GM23338 (cell line): ENCODE measurements around the gene MOSMO. TPM values are rescaled to one million over a fixed set of nuclear protein-coding genes. Genes with fewer than 3 reads are reported as not detected.

Source experiments
- ATAC-seq: fragments of 200-7000 bp; cut with Tn5 transposase; 3 replicates; pipeline ENCODE4 v1.9.1; 2020
- DNase-seq: peaks from one replicate; pipeline ENCODE4 v3.0.0-alpha.2; 2015; ENCODE audit warnings: low spot score
- H2AFZ ChIP-seq: fragments of 200-600 bp; sonication (generic); 2 replicates; pipeline ENCODE4 v1.8.0; 2016; ENCODE audit warnings: antibody characterized with exemption, mild to moderate bottlenecking, moderate library complexity
- H3F3A ChIP-seq: fragments of 200-600 bp; sonication (generic); replicated peaks from 2 replicates; pipeline ENCODE4 v1.8.0; 2017; ENCODE audit warnings: antibody characterized with exemption, mixed run types, low read depth
- H3K27ac ChIP-seq: fragments of 200-600 bp; sonication (generic); 2 replicates; pipeline ENCODE4 v1.6.1; 2016; ENCODE audit warnings: low read depth
- H3K27me3 ChIP-seq: fragments of 200-600 bp; sonication (generic); 2 replicates; pipeline ENCODE4 v1.8.0; 2016; ENCODE audit warnings: mild to moderate bottlenecking, mixed run types, moderate library complexity; ENCODE audit not compliant: insufficient read depth
- H3K36me3 ChIP-seq: fragments of 200-600 bp; sonication (generic); 2 replicates; pipeline ENCODE4 v1.8.0; 2016; ENCODE audit warnings: mild to moderate bottlenecking; ENCODE audit not compliant: insufficient read depth
- H3K4me1 ChIP-seq: fragments of 200-600 bp; sonication (generic); 2 replicates; pipeline ENCODE4 v1.8.0; 2016; ENCODE audit warnings: mild to moderate bottlenecking, moderate library complexity; ENCODE audit not compliant: insufficient read depth
- H3K4me2 ChIP-seq: fragments of 200-600 bp; sonication (generic); 2 replicates; pipeline ENCODE4 v1.7.1; 2017; ENCODE audit warnings: mixed run types
- H3K4me3 ChIP-seq: fragments of 200-600 bp; sonication (generic); 2 replicates; pipeline ENCODE4 v1.6.1; 2016; ENCODE audit warnings: mixed run types
- H3K79me2 ChIP-seq: fragments of 200-600 bp; sonication (generic); replicated peaks from 2 replicates; pipeline ENCODE4 v1.8.0; 2017; ENCODE audit warnings: mild to moderate bottlenecking; ENCODE audit not compliant: insufficient read depth
- H3K9me2 ChIP-seq: fragments of 200-600 bp; sonication (generic); 2 replicates; pipeline ENCODE4 v1.8.0; 2017; ENCODE audit not compliant: insufficient read depth
- H4K20me1 ChIP-seq: fragments of 200-600 bp; sonication (generic); replicated peaks from 2 replicates; pipeline ENCODE4 v1.8.0; 2017; ENCODE audit warnings: mild to moderate bottlenecking; ENCODE audit not compliant: insufficient read depth
- H3K27ac Mint-ChIP-seq: 2 replicates; pipeline ENCODE4 v1.8.0; 2020; ENCODE audit warnings: inconsistent platforms, mild to moderate bottlenecking, moderate library complexity, mixed read lengths
- H3K27me3 Mint-ChIP-seq: 3 replicates; pipeline ENCODE4 v1.8.0; 2022; ENCODE audit warnings: low read depth, mild to moderate bottlenecking, moderate library complexity, mixed read lengths, inconsistent platforms; ENCODE audit not compliant: insufficient read depth, poor library complexity
- H3K36me3 Mint-ChIP-seq: 3 replicates; pipeline ENCODE4 v1.8.0; 2021; ENCODE audit warnings: low read depth, mild to moderate bottlenecking, inconsistent platforms, moderate library complexity, mixed read lengths
- H3K4me1 Mint-ChIP-seq: 3 replicates; pipeline ENCODE4 v1.8.0; 2020; ENCODE audit warnings: mild to moderate bottlenecking, inconsistent platforms, mixed read lengths
- H3K4me3 Mint-ChIP-seq: 3 replicates; pipeline ENCODE4 v1.8.0; 2021; ENCODE audit warnings: moderate library complexity, mild to moderate bottlenecking, inconsistent platforms, mixed read lengths
- H3K9me3 Mint-ChIP-seq: 3 replicates; pipeline ENCODE4 v1.8.0; 2020; ENCODE audit warnings: moderate library complexity, mild to moderate bottlenecking, inconsistent platforms, mixed read lengths
- JUNB ChIP-seq: IDR thresholded peaks from one replicate; pipeline ENCODE4 v1.6.1; 2016; ENCODE audit warnings: antibody characterized with exemption; ENCODE audit not compliant: unreplicated experiment
- STAT1 ChIP-seq: IDR thresholded peaks from one replicate; pipeline ENCODE4 v1.6.1; 2016; ENCODE audit warnings: antibody characterized with exemption; ENCODE audit not compliant: unreplicated experiment
- ZNF114 ChIP-seq: fragments of 250-450 bp; sonication (Bioruptor Pico); IDR thresholded peaks from 2 replicates; pipeline ENCODE4 v1.5.0; 2020; ENCODE audit warnings: mild to moderate bottlenecking, moderate library complexity
- ZNF331 ChIP-seq: fragments of 250-450 bp; sonication (Bioruptor Pico); IDR thresholded peaks from 2 replicates; pipeline ENCODE4 v1.5.0; 2020; ENCODE audit warnings: low read depth, mild to moderate bottlenecking, moderate library complexity
- polyA plus RNA-seq: library from polyadenylated mRNA; unstranded; fragments of >200 nt; fragmentation: Nextera tagmentation; extraction: Ambion mirVana; gene quantifications from 2 replicates; pipeline ENCODE4 v1.2.1, GENCODE V29; 2016
- total RNA-seq: library from RNA; depleted of rRNA; stranded (reverse); fragments of >200 nt; shearing (Covaris generic); gene quantifications from 2 replicates; pipeline ENCODE4 v1.2.3, GENCODE V29; 2014
- TF ChIP-seq, protein P1 (sequence below): IDR thresholded peaks from 2 replicates; pipeline ENCODE4 v1.6.1; 2016; ENCODE audit warnings: antibody characterized with exemption
- TF ChIP-seq, protein P2 (sequence below), 2 experiments: fragments of 200-600 bp in 1 of 2; sonication (generic) in 1 of 2; conservative IDR thresholded peaks; 2 replicates each; pipeline versions ENCODE4 v1.5.1 to v1.6.1; 2016 to 2017; ENCODE audit warnings: antibody characterized with exemption in 2 of 2, low read depth in 2 of 2, mild to moderate bottlenecking in 2 of 2, moderate library complexity in 1 of 2
- TF ChIP-seq, protein P3 (sequence below): fragments of 250-450 bp; sonication (Bioruptor Pico); IDR thresholded peaks from 2 replicates; pipeline ENCODE4 v1.5.0; 2020; ENCODE audit warnings: mild to moderate bottlenecking, moderate library complexity

The MOSMO gene
- total and polyA plus RNA-seq, 2 experiments from 2014 or later, result 8.7 to 19.2 TPM

DNA sequence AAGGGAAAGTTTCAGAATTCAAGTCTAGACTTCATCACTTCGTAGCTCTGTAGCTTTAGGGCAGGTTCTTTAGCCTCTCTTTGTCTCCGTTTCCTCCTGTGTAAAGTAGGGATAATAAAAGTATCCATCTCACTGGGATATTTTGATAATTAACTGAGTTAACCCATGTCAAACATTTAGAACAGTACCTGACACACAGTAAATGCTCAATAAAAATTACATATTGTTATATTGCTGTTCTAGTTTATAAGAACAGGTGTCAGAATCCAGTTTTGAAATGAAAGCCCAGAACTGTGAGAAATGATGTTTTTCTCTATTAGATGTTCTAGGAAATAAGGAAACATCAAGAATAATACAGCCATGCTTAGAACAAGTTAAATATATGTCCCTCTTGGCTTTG is 4.3 kb downstream of the MOSMO start:
- H3K9me3 Mint-ChIP-seq, result no peaks in the 10 kb centered on the region
- DNase-seq (no peak), ATAC-seq (no peak)
- Histone ChIP-seq H3K79me2 (peaks cover 68% of the 10 kb centered on the region), H4K20me1 (peaks cover 21% of the 10 kb centered on the region), H3K27me3 (no peaks in the 10 kb centered on the region; the same call in 1 of the 2 replicates), H2AFZ (no peak overlapping the region), H3K36me3 (no peaks in the 10 kb centered on the region), H3K27ac (no peak overlapping the region), H3K9me2 (no peaks in the 10 kb centered on the region), H3K4me3 (no peak overlapping the region), H3F3A (no peaks in the 10 kb centered on the region; the same call in 1 of the 2 replicates), H3K4me1 (peaks cover 3% of the 10 kb centered on the region), H3K4me2 (no peak overlapping the region)
- H3K27ac Mint-ChIP-seq, result no peak overlapping the region
- H3K4me1 Mint-ChIP-seq, result peaks cover 6% of the 10 kb centered on the region
- no peak overlapping the region for H3K4me3 Mint-ChIP-seq
- H3K27me3 Mint-ChIP-seq, result no peaks in the 10 kb centered on the region
- TF ChIP-seq, protein P1, sequence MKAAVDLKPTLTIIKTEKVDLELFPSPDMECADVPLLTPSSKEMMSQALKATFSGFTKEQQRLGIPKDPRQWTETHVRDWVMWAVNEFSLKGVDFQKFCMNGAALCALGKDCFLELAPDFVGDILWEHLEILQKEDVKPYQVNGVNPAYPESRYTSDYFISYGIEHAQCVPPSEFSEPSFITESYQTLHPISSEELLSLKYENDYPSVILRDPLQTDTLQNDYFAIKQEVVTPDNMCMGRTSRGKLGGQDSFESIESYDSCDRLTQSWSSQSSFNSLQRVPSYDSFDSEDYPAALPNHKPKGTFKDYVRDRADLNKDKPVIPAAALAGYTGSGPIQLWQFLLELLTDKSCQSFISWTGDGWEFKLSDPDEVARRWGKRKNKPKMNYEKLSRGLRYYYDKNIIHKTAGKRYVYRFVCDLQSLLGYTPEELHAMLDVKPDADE, result no peak
- H3K36me3 Mint-ChIP-seq, result no peaks in the 10 kb centered on the region

DNA sequence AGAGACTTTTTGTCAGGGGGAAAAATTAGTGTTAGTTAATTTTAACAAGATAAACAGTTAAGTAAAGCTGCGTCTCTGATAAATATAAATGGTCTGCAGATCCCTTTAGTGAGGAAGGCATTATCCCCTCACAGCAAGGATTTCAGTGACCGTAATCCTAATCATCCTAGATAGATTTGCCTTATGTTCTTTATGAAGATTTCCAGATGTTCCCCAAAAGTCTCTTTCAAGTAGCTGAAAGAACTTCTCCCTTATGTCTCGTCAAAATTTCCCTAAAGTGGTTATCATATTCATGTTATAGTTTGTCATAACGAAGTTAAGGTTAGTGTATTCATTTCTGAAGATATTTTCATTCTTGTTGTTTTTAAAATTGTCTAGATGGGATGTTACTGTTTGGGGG is 5.6 kb downstream of the MOSMO start:
- Mint-ChIP-seq H3K9me3 (no peaks in the 10 kb centered on the region), H3K4me1 (peaks cover 5% of the 10 kb centered on the region; the same call in 2 of the 3 replicates), H3K4me3 (no peak overlapping the region), H3K36me3 (no peaks in the 10 kb centered on the region), H3K27ac (no peak overlapping the region), H3K27me3 (no peaks in the 10 kb centered on the region)
- no peaks in the 10 kb centered on the region; the same call in 1 of the 2 replicates for H3K27me3 ChIP-seq
- peaks cover 3% of the 10 kb centered on the region; the same call in 1 of the 2 replicates for H3K4me1 ChIP-seq
- no peak overlapping the region for H2AFZ ChIP-seq
- DNase-seq (no peak), ATAC-seq (no peak)
- peaks cover 24% of the 10 kb centered on the region for H4K20me1 ChIP-seq
- H3K9me2 ChIP-seq, result no peaks in the 10 kb centered on the region
- H3K36me3 ChIP-seq, result no peaks in the 10 kb centered on the region
- H3F3A ChIP-seq, result no peaks in the 10 kb centered on the region
- H3K4me2 ChIP-seq, result no peak overlapping the region
- no peak overlapping the region for H3K4me3 ChIP-seq
- H3K79me2 ChIP-seq, result peaks cover 78% of the 10 kb centered on the region
- H3K27ac ChIP-seq, result no peak overlapping the region
- TF ChIP-seq, protein P2, sequence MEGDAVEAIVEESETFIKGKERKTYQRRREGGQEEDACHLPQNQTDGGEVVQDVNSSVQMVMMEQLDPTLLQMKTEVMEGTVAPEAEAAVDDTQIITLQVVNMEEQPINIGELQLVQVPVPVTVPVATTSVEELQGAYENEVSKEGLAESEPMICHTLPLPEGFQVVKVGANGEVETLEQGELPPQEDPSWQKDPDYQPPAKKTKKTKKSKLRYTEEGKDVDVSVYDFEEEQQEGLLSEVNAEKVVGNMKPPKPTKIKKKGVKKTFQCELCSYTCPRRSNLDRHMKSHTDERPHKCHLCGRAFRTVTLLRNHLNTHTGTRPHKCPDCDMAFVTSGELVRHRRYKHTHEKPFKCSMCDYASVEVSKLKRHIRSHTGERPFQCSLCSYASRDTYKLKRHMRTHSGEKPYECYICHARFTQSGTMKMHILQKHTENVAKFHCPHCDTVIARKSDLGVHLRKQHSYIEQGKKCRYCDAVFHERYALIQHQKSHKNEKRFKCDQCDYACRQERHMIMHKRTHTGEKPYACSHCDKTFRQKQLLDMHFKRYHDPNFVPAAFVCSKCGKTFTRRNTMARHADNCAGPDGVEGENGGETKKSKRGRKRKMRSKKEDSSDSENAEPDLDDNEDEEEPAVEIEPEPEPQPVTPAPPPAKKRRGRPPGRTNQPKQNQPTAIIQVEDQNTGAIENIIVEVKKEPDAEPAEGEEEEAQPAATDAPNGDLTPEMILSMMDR (conservative IDR thresholded peaks at IDR 0.05; ENCODE audit: low read depth in 2 of 2), result no peak
- no peak for TF ChIP-seq JUNB
- TF ChIP-seq, protein P3, sequence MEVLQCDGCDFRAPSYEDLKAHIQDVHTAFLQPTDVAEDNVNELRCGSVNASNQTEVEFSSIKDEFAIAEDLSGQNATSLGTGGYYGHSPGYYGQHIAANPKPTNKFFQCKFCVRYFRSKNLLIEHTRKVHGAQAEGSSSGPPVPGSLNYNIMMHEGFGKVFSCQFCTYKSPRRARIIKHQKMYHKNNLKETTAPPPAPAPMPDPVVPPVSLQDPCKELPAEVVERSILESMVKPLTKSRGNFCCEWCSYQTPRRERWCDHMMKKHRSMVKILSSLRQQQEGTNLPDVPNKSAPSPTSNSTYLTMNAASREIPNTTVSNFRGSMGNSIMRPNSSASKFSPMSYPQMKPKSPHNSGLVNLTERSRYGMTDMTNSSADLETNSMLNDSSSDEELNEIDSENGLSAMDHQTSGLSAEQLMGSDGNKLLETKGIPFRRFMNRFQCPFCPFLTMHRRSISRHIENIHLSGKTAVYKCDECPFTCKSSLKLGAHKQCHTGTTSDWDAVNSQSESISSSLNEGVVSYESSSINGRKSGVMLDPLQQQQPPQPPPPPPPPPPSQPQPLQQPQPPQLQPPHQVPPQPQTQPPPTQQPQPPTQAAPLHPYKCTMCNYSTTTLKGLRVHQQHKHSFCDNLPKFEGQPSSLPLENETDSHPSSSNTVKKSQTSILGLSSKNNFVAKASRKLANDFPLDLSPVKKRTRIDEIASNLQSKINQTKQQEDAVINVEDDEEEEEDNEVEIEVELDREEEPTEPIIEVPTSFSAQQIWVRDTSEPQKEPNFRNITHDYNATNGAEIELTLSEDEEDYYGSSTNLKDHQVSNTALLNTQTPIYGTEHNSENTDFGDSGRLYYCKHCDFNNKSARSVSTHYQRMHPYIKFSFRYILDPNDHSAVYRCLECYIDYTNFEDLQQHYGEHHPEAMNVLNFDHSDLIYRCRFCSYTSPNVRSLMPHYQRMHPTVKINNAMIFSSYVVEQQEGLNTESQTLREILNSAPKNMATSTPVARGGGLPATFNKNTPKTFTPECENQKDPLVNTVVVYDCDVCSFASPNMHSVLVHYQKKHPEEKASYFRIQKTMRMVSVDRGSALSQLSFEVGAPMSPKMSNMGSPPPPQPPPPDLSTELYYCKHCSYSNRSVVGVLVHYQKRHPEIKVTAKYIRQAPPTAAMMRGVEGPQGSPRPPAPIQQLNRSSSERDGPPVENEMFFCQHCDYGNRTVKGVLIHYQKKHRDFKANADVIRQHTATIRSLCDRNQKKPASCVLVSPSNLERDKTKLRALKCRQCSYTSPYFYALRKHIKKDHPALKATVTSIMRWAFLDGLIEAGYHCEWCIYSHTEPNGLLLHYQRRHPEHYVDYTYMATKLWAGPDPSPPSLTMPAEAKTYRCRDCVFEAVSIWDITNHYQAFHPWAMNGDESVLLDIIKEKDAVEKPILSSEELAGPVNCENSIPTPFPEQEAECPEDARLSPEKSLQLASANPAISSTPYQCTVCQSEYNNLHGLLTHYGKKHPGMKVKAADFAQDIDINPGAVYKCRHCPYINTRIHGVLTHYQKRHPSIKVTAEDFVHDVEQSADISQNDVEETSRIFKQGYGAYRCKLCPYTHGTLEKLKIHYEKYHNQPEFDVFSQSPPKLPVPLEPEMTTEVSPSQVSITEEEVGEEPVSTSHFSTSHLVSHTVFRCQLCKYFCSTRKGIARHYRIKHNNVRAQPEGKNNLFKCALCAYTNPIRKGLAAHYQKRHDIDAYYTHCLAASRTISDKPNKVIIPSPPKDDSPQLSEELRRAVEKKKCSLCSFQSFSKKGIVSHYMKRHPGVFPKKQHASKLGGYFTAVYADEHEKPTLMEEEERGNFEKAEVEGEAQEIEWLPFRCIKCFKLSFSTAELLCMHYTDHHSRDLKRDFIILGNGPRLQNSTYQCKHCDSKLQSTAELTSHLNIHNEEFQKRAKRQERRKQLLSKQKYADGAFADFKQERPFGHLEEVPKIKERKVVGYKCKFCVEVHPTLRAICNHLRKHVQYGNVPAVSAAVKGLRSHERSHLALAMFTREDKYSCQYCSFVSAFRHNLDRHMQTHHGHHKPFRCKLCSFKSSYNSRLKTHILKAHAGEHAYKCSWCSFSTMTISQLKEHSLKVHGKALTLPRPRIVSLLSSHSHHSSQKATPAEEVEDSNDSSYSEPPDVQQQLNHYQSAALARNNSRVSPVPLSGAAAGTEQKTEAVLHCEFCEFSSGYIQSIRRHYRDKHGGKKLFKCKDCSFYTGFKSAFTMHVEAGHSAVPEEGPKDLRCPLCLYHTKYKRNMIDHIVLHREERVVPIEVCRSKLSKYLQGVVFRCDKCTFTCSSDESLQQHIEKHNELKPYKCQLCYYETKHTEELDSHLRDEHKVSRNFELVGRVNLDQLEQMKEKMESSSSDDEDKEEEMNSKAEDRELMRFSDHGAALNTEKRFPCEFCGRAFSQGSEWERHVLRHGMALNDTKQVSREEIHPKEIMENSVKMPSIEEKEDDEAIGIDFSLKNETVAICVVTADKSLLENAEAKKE (CRISPR knock-in tag), result no peak
- TF ChIP-seq ZNF114 (CRISPR knock-in tag), result no peak
- TF ChIP-seq, protein P1, result no peak
- no peak for TF ChIP-seq ZNF331
- TF ChIP-seq STAT1, result no peak
